ENCODE results near the gene ATRNL1. TPM values are rescaled to one million over a fixed set of nuclear protein-coding genes. Genes with fewer than 3 reads are reported as not detected.

The ATRNL1 gene
- total and polyA plus RNA-seq, 2 of the 8 experiments (the other 6 are each of a cell fraction or from before 2014, with no cell fraction given): 5.1 to 17.6 TPM

DNA sequence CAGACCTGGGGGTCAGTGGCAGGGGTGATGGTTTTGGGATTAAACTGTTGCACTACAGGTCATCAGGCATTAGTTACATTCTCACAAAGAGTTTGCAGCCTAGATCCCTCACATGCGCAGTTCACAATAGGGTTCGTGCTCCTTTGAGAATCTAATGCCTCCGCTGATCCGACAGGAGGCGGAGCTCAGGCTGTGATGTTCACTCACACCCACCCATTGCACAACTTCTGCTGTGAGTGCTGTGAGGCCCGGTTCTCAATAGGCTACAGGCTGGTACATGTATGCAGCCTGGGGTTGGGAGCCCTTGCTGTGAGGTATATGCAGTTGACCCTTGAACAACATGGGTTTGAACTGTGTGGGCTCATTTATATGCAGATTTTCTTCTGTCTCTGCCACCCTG lies 763.4 kb downstream of the ATRNL1 start:
- 0 out of 2 replicates have a peak overlapping the region, but pooled peaks have one; percentile 40 for H4K8ac ChIP-seq (ENCODE audit: extremely low read depth, insufficient read depth, low read length)
- H3K56ac ChIP-seq (replicated peaks; ENCODE audit: insufficient read length, low read depth, low read length): no peak overlapping the region
- no peak overlapping the region for H2BK20ac ChIP-seq (ENCODE audit: low read length)
- no peak for DNase-seq (ENCODE audit: low read depth in 1 of 2, low spot score in 2 of 2)
- H4K20me1 ChIP-seq (replicated peaks in 1 of 2; ENCODE audit: control insufficient read depth in 1 of 2, insufficient read depth in 2 of 2, low read length in 2 of 2): no peaks in the 10 kb centered on the region
- H3K4me2 ChIP-seq (ENCODE audit: insufficient read depth in 1 of 2, low read depth in 2 of 2, low read length in 2 of 2): peak overlapping the region in 1 of 2 experiments; percentile 13; a peak in 1 of 4 replicates
- 74% methylated on average over 6 of the region's 6 CpGs; no CpG with 5 or more reads in 1 of the 2 experiments for WGBS, 2 experiments (ENCODE audit: extremely low coverage in 1 of 2, insufficient coverage in 1 of 2, insufficient read length in 1 of 2, insufficient replicate concordance in 2 of 2, low coverage in 1 of 2, low lambda C conversion rate in 2 of 2, missing lambda C conversion rate in 1 of 2)
- no peak overlapping the region for H3K14ac ChIP-seq (ENCODE audit: insufficient read length)
- H3K4me1 ChIP-seq (replicated peaks in 1 of 4; ENCODE audit: control insufficient read depth in 3 of 4, insufficient read depth in 4 of 4, low read length in 3 of 4): peaks cover 0 to 4% (median 2%) of the 10 kb centered on the region in 4 experiments; a peak in 3 of 7 replicates
- ChIA-PET CTCF (ENCODE audit: partially characterized antibody) (interaction anchor here (1.1 to 1.3 kb wide), 2 partner anchors 92 to 279 kb away, joined by 3 to 4 read pairs; no protein-coding TSS in a partner anchor), POLR2A (ENCODE audit: partially characterized antibody) (no interaction called here)
- no peak overlapping the region for H2BK5ac ChIP-seq (ENCODE audit: low read depth, low read length)
- TF ChIP-seq CEBPB (IDR thresholded peaks at IDR 0.05; ENCODE audit: low read depth, low read length) (peak; percentile 94), TEAD4 (IDR thresholded peaks at IDR 0.05; ENCODE audit: low read depth, low read length) (no peak), NRF1 (IDR thresholded peaks at IDR 0.05; ENCODE audit: low read depth, low read length) (no peak)
- no peak overlapping the region for H2BK12ac ChIP-seq (ENCODE audit: low read depth, low read length)
- no peak overlapping the region for H4K91ac ChIP-seq (replicated peaks; ENCODE audit: insufficient read length, low read length)
- no peak overlapping the region for H2AK5ac ChIP-seq (ENCODE audit: low read depth, low read length)
- H3K27me3 ChIP-seq (replicated peaks in 1 of 4; ENCODE audit: control insufficient read depth in 3 of 4, extremely low read depth in 1 of 4, insufficient read depth in 3 of 4, low read length in 3 of 4): no peaks in the 10 kb centered on the region
- no peak overlapping the region for H3K9ac ChIP-seq (replicated peaks in 1 of 4; ENCODE audit: extremely low read depth in 1 of 4, low read depth in 3 of 4, low read length in 3 of 4)
- H3K9me3 ChIP-seq (ENCODE audit: insufficient read depth in 2 of 2, low read depth in 1 of 2, low read length in 1 of 2): no peaks in the 10 kb centered on the region
- H3K36me3 ChIP-seq (ENCODE audit: control insufficient read depth in 2 of 4, insufficient read depth in 4 of 4, low read length in 3 of 4): no peaks in the 10 kb centered on the region
- H3K27ac ChIP-seq (ENCODE audit: low read depth, low read length): no peak overlapping the region
- no peak for FAIRE-seq
- H4K5ac ChIP-seq (ENCODE audit: insufficient read length, low read depth, low read length): no peak overlapping the region
- no peak overlapping the region for H2BK120ac ChIP-seq (replicated peaks; ENCODE audit: low read depth, low read length)
- no peak overlapping the region for H3K18ac ChIP-seq (ENCODE audit: extremely low read depth, low read length)
- no peaks in the 10 kb centered on the region for H3K23me2 ChIP-seq (ENCODE audit: low read depth, low read length)
- H3K4me3 ChIP-seq (ENCODE audit: extremely low read depth in 1 of 4, insufficient read depth in 2 of 4, low read depth in 3 of 4, low read length in 4 of 4): no peak overlapping the region
- H3K23ac ChIP-seq (ENCODE audit: insufficient read length): no peak overlapping the region
- no peak overlapping the region for H2BK15ac ChIP-seq (ENCODE audit: low read length)
- H3K4ac ChIP-seq (replicated peaks; ENCODE audit: insufficient read length, low read depth, low read length): no peak overlapping the region
- no peak overlapping the region for H2AFZ ChIP-seq (ENCODE audit: low read length)
- H3K79me1 ChIP-seq (ENCODE audit: low read depth, low read length): no peaks in the 10 kb centered on the region
- H3K79me2 ChIP-seq (ENCODE audit: control insufficient read depth in 1 of 2, insufficient read depth in 2 of 2, low read length in 2 of 2): no peaks in the 10 kb centered on the region

Data from H1 (cell line).